ENCODE data around the gene GCN1.

The GCN1 gene

DNA sequence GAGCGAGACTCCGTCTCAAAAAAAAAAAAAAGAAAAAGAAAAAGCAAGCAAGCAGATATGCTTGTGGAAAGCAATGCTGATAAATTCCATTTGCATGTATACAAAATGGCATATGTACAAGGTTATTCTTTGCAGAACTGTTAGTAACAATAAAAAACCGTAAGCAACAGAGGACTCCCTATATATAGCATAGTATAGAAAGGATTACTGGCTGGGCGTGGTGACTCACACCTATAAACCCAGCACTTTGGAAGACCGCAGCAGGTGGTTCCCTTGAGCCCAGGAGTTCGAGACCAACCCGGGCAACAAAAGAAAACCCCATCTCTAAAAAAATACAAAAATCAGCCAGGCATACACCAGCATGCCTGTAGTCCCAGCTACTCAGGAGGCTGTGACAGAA is 13.5 kb downstream of the GCN1 start:
- Histone ChIP-seq H3K36me3 (ENCODE audit: control insufficient read depth, insufficient read depth, low read length) (peaks cover 44% of the 10 kb centered on the region), H3K4me1 (ENCODE audit: control insufficient read depth, insufficient read depth, low read length) (no peaks in the 10 kb centered on the region; the same call in 1 of the 2 replicates), H3K27ac (ENCODE audit: low read length) (no peak overlapping the region), H3K4me3 (ENCODE audit: low read length) (no peak overlapping the region), H3K27me3 (ENCODE audit: control insufficient read depth, insufficient read depth, low read length) (no peaks in the 10 kb centered on the region), H3K9me3 (ENCODE audit: control insufficient read depth, insufficient read depth, low read length) (no peaks in the 10 kb centered on the region)
- WGBS (ENCODE audit: insufficient coverage, insufficient read length) = no CpG with 5 or more reads among the region's 7 CpGs
- no peak for DNase-seq (ENCODE audit: low read depth, low spot score)

DNA sequence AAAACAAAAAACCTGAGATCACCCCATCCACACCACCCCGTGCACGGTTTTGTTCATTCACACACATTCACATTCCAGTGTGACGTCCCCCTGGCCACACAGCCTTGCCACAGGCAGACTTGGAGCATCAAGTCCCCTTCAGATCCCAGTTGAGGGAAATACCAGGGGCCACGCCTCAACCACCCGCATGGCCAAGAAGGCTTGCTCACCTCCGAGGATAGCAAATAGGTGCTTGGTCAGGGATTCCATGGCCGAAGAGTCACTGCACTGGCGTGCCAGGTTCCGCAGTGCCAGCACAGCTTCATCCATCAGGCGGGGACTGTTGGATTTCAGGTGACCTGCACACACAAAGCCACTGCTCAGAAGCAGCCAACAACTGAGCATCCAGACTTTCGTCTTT is 19.0 kb downstream of the GCN1 start:
- no peak for DNase-seq (ENCODE audit: low read depth, low spot score)
- Histone ChIP-seq H3K27me3 (ENCODE audit: control insufficient read depth, insufficient read depth, low read length) (no peaks in the 10 kb centered on the region), H3K4me1 (ENCODE audit: control insufficient read depth, insufficient read depth, low read length) (no peaks in the 10 kb centered on the region), H3K36me3 (ENCODE audit: control insufficient read depth, insufficient read depth, low read length) (peaks cover 41% of the 10 kb centered on the region), H3K4me3 (ENCODE audit: low read length) (no peak overlapping the region), H3K27ac (ENCODE audit: low read length) (no peak overlapping the region), H3K9me3 (ENCODE audit: control insufficient read depth, insufficient read depth, low read length) (no peaks in the 10 kb centered on the region)
- WGBS (ENCODE audit: insufficient coverage, insufficient read length) = no CpG with 5 or more reads among the region's 11 CpGs

DNA sequence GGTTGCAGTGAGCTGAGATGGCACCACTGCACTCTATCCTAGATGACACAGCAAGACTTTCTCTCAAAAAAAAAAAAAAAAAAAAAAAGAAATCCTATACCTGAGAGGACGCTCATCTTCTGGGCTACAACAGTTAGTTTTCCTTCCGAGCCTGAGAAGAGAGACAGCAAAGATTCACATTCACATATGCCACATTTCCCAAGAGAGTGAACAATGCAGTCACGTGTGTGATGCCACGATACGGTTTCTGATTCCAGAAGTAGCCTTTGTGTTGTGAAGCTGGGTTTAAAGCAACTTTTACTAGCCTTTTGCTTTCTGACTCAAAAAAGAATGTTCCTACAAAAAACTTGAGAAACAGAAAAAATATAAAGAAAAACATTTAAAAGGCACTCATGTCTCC is 19.5 kb downstream of the GCN1 start:
- no peaks in the 10 kb centered on the region for H3K4me1 ChIP-seq (ENCODE audit: control insufficient read depth, insufficient read depth, low read length)
- H3K4me3 ChIP-seq (ENCODE audit: low read length) = no peak overlapping the region
- H3K27me3 ChIP-seq (ENCODE audit: control insufficient read depth, insufficient read depth, low read length) = no peaks in the 10 kb centered on the region
- no peak for DNase-seq (ENCODE audit: low read depth, low spot score)
- H3K9me3 ChIP-seq (ENCODE audit: control insufficient read depth, insufficient read depth, low read length) = no peaks in the 10 kb centered on the region
- WGBS (ENCODE audit: insufficient coverage, insufficient read length) = no CpG with 5 or more reads among the region's 5 CpGs
- H3K27ac ChIP-seq (ENCODE audit: low read length) = no peak overlapping the region
- peaks cover 43% of the 10 kb centered on the region for H3K36me3 ChIP-seq (ENCODE audit: control insufficient read depth, insufficient read depth, low read length)

DNA sequence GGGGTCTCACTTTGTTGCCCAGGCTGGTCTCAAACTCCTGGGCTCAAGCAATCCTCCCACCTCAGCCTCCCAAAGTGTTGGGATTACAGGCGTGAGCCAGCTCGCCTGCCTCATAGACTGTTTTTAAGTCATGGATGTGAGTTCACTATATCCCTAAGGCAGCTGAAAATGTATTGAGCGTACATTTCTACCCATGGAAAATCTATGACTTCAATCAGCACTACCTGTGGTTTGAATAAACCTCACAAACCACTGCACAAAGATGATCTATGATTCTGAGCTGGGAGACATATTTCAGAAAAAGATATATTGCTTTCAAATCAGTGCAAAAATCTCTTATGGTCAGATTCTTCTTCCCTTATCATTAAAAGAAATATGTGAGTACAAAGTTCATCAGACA is 22.5 kb downstream of the GCN1 start:
- Histone ChIP-seq H3K27ac (ENCODE audit: low read length) (no peak overlapping the region), H3K9me3 (ENCODE audit: control insufficient read depth, insufficient read depth, low read length) (no peaks in the 10 kb centered on the region), H3K36me3 (ENCODE audit: control insufficient read depth, insufficient read depth, low read length) (peaks cover 44% of the 10 kb centered on the region), H3K4me3 (ENCODE audit: low read length) (no peak overlapping the region), H3K4me1 (ENCODE audit: control insufficient read depth, insufficient read depth, low read length) (no peaks in the 10 kb centered on the region), H3K27me3 (ENCODE audit: control insufficient read depth, insufficient read depth, low read length) (no peaks in the 10 kb centered on the region)
- whole genome bisulfite sequencing (ENCODE audit: insufficient coverage, insufficient read length) = no CpG with 5 or more reads among the region's 3 CpGs
- no peak for DNase-seq (ENCODE audit: low read depth, low spot score)

DNA sequence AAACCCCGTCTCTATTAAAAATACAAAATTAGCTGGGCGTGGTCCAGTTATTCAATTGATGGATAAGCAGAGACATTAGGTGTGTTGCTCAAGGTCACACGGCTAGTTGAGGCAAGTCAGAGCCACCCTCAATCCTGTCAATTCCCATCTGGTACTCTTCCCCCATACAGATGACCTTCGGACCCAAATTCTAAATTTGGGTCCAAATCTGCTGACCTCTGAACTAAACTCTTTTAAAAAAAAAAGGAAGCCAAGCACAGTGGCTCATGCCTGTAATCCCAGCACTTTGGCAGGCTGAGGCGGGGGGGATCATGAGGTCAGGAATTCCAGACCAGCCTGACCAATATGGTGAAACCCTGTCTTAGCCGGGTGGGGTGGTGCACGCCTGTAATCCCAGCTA is 23.9 kb downstream of the GCN1 start:
- no peak overlapping the region for H3K4me3 ChIP-seq (ENCODE audit: low read length)
- peaks cover 36% of the 10 kb centered on the region for H3K36me3 ChIP-seq (ENCODE audit: control insufficient read depth, insufficient read depth, low read length)
- H3K27ac ChIP-seq (ENCODE audit: low read length) = no peak overlapping the region
- H3K4me1 ChIP-seq (ENCODE audit: control insufficient read depth, insufficient read depth, low read length) = no peaks in the 10 kb centered on the region
- no peaks in the 10 kb centered on the region for H3K27me3 ChIP-seq (ENCODE audit: control insufficient read depth, insufficient read depth, low read length)
- WGBS (ENCODE audit: insufficient coverage, insufficient read length) = no CpG with 5 or more reads among the region's 7 CpGs
- DNase-seq (ENCODE audit: low read depth, low spot score) = no peak
- H3K9me3 ChIP-seq (ENCODE audit: control insufficient read depth, insufficient read depth, low read length) = no peaks in the 10 kb centered on the region

DNA sequence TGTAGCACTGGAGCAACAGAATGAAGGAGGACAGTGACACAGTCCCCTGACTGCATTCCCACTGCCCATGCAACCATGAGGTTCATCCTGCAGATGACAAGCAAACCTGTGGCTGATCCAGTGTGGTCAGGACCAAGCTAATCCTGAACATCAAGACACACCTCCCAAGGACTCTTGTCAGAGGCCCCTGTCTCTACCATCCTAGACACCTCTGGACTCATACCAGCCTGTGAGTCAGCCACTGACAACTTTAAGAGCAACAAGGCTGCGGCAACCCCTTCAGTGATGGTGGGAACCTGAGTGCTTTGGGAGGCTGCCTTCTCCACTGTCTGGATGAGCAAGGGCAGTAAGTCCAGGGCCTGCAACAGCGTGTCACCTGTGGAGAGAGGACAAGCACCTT is 24.6 kb downstream of the GCN1 start:
- DNase-seq (ENCODE audit: low read depth, low spot score) = no peak
- Histone ChIP-seq H3K27ac (ENCODE audit: low read length) (no peak overlapping the region), H3K9me3 (ENCODE audit: control insufficient read depth, insufficient read depth, low read length) (no peaks in the 10 kb centered on the region), H3K4me1 (ENCODE audit: control insufficient read depth, insufficient read depth, low read length) (no peaks in the 10 kb centered on the region), H3K4me3 (ENCODE audit: low read length) (no peak overlapping the region), H3K27me3 (ENCODE audit: control insufficient read depth, insufficient read depth, low read length) (no peaks in the 10 kb centered on the region), H3K36me3 (ENCODE audit: control insufficient read depth, insufficient read depth, low read length) (peaks cover 30% of the 10 kb centered on the region)
- no CpG with 5 or more reads among the region's 2 CpGs for WGBS (ENCODE audit: insufficient coverage, insufficient read length)

DNA sequence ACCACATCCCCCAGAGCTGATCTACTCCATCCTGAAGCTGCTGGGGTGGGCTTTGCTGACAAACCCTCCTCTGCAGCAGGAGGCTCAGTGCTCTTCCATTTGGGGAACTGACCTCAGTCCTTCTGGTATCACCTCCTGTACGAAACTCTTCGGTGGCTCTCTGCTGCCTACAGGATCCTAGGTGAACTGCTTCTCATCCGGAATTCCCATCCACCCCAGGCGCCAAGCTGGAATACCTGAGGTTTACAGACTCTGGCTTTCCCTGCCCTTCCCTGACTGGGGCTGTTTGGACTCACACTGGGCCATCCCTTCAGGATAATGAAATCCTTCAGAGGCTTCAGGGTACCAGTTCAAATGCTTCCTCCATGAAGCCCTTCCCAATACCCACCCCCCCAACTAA is 26.2 kb downstream of the GCN1 start:
- WGBS (ENCODE audit: insufficient coverage, insufficient read length) = no CpG with 5 or more reads among the region's 4 CpGs
- DNase-seq (ENCODE audit: low read depth, low spot score) = no peak
- Histone ChIP-seq H3K27me3 (ENCODE audit: control insufficient read depth, insufficient read depth, low read length) (no peaks in the 10 kb centered on the region), H3K36me3 (ENCODE audit: control insufficient read depth, insufficient read depth, low read length) (peaks cover 27% of the 10 kb centered on the region), H3K4me1 (ENCODE audit: control insufficient read depth, insufficient read depth, low read length) (no peaks in the 10 kb centered on the region), H3K4me3 (ENCODE audit: low read length) (no peak overlapping the region), H3K9me3 (ENCODE audit: control insufficient read depth, insufficient read depth, low read length) (no peaks in the 10 kb centered on the region), H3K27ac (ENCODE audit: low read length) (no peak overlapping the region)

DNA sequence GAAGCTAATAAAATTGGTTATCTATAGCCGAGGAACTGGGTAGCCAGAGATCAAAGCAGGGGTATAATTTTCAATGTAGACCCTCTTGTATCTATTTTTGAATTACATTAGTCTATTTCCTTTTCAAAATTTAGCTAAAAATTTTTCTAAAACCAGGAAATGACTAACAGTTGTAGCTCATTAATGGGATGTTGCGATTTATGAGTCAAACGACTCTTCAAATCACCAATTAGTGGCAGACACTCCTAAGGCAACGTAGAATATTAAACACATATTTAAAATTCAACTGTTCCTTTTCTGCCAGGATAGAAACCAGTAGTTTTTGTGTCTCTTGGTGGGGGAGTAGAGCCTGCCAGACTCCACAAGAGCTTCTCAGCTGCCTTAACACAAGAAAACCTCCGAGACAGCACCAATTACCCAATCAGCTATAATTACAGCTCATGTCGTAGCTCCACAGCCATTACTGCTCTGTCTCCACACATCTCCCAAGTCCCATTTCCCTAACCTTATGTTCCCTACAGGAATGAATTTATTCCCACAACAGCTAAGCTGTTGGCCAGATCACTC is 26.9 kb downstream of the GCN1 start:
- Histone ChIP-seq H3K4me1 (ENCODE audit: control insufficient read depth, insufficient read depth, low read length) (no peaks in the 10 kb centered on the region), H3K36me3 (ENCODE audit: control insufficient read depth, insufficient read depth, low read length) (peaks cover 30% of the 10 kb centered on the region), H3K27ac (ENCODE audit: low read length) (no peak overlapping the region), H3K9me3 (ENCODE audit: control insufficient read depth, insufficient read depth, low read length) (no peaks in the 10 kb centered on the region), H3K4me3 (ENCODE audit: low read length) (no peak overlapping the region), H3K27me3 (ENCODE audit: control insufficient read depth, insufficient read depth, low read length) (no peaks in the 10 kb centered on the region)
- no peak for DNase-seq (ENCODE audit: low read depth, low spot score)
- WGBS (ENCODE audit: insufficient coverage, insufficient read length) = no CpG with 5 or more reads among the region's 6 CpGs

DNA sequence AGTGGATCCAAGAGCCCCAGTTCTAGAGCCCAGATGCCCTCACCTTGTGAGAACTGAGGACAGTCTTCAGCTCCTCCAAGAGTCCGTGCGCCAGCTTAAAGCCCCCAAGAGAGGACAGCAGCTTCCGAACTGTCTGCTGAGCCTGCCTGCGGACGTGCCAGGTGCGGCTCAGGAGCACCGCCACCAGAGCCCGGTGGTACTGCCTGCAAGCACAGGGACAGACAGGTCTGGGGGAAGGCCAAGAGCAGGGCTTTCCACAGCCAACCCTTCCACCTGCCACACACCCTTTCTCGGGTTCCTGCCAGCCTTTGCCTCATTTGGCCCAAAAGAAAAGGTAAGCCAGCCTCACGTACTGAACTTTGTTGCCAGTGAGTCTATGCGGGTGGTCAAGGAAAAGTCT is 30.2 kb downstream of the GCN1 start:
- DNase-seq (ENCODE audit: low read depth, low spot score) = no peak
- no peaks in the 10 kb centered on the region for H3K4me1 ChIP-seq (ENCODE audit: control insufficient read depth, insufficient read depth, low read length)
- H3K27ac ChIP-seq (ENCODE audit: low read length) = no peak overlapping the region
- no peak overlapping the region for H3K4me3 ChIP-seq (ENCODE audit: low read length)
- H3K9me3 ChIP-seq (ENCODE audit: control insufficient read depth, insufficient read depth, low read length) = no peaks in the 10 kb centered on the region
- H3K27me3 ChIP-seq (ENCODE audit: control insufficient read depth, insufficient read depth, low read length) = no peaks in the 10 kb centered on the region
- WGBS (ENCODE audit: insufficient coverage, insufficient read length) = no CpG with 5 or more reads among the region's 11 CpGs
- peaks cover 54% of the 10 kb centered on the region for H3K36me3 ChIP-seq (ENCODE audit: control insufficient read depth, insufficient read depth, low read length)

DNA sequence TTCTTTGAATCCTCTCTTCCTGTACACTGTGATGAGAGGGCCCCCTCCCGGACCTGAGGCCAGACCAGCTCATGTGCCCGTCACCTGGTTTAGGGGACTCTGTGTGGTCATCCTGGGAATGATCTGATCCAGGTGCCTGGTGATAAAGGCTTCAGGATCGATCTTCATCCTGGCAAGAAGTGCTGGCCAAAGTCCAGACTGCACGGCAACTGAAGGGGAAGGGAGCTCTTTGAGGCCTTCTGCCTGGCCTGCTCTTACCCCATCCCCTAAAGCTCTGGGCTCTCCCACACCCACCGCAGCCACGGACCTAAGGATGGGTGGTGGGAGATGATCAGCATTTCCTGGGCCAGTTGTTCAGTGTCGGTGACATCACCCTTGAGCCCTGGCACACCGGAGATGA is 31.8 kb downstream of the GCN1 start:
- H3K4me1 ChIP-seq (ENCODE audit: control insufficient read depth, insufficient read depth, low read length) = no peaks in the 10 kb centered on the region
- no peak overlapping the region for H3K4me3 ChIP-seq (ENCODE audit: low read length)
- H3K36me3 ChIP-seq (ENCODE audit: control insufficient read depth, insufficient read depth, low read length) = peaks cover 53% of the 10 kb centered on the region
- H3K27me3 ChIP-seq (ENCODE audit: control insufficient read depth, insufficient read depth, low read length) = no peaks in the 10 kb centered on the region
- DNase-seq (ENCODE audit: low read depth, low spot score) = no peak
- H3K27ac ChIP-seq (ENCODE audit: low read length) = no peak overlapping the region
- H3K9me3 ChIP-seq (ENCODE audit: control insufficient read depth, insufficient read depth, low read length) = no peaks in the 10 kb centered on the region
- WGBS (ENCODE audit: insufficient coverage, insufficient read length) = no CpG with 5 or more reads among the region's 8 CpGs

DNA sequence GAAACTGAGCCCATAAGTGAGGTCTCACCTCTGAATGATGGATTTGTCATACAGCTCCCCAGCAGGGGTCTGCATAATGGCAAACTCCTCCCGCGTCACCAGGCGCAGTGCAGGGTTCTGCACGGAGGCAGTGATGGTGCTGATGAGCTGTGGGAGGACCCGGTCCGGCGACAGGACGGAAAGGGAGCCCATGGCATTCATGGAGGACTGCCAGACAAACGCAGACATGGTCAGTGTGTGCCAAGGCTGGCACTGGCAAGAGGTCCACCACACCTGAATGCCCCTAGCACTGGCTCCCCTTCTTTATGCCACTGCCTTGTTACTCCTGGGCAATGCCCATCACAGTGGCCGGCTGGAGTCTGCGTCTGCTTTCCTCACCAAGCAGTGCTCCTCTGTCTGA is 32.7 kb downstream of the GCN1 start:
- Histone ChIP-seq H3K4me3 (ENCODE audit: low read length) (no peak overlapping the region), H3K9me3 (ENCODE audit: control insufficient read depth, insufficient read depth, low read length) (no peaks in the 10 kb centered on the region), H3K4me1 (ENCODE audit: control insufficient read depth, insufficient read depth, low read length) (no peaks in the 10 kb centered on the region), H3K27me3 (ENCODE audit: control insufficient read depth, insufficient read depth, low read length) (no peaks in the 10 kb centered on the region), H3K27ac (ENCODE audit: low read length) (no peak overlapping the region), H3K36me3 (ENCODE audit: control insufficient read depth, insufficient read depth, low read length) (peaks cover 58% of the 10 kb centered on the region)
- no peak for DNase-seq (ENCODE audit: low read depth, low spot score)
- no CpG with 5 or more reads among the region's 11 CpGs for WGBS (ENCODE audit: insufficient coverage, insufficient read length)
